WTC11 (cell line): ENCODE results near the gene ZNF608.

Experiments
- CBFB ChIP-seq: sonication (generic); formaldehyde crosslinking; IDR thresholded peaks from 2 replicates; pipeline ENCODE4 v1.8.1; 2022; ENCODE audit warnings: mild to moderate bottlenecking, low read depth, missing genetic modification reagents
- ESRRA ChIP-seq: sonication (generic); formaldehyde crosslinking; IDR thresholded peaks from 2 replicates; pipeline ENCODE4 v1.8.1; 2022; ENCODE audit warnings: mild to moderate bottlenecking, missing genetic modification reagents, borderline replicate concordance
- FOXP1 ChIP-seq: sonication (generic); formaldehyde crosslinking; IDR thresholded peaks from 2 replicates; pipeline ENCODE4 v1.8.0; 2022; ENCODE audit warnings: missing genetic modification reagents, mild to moderate bottlenecking, moderate library complexity, borderline replicate concordance
- GTF2I ChIP-seq: fragments of 250-450 bp; sonication (Bioruptor Pico); conservative IDR thresholded peaks from 2 replicates; pipeline ENCODE4 v1.4.0; 2021; ENCODE audit warnings: mild to moderate bottlenecking
- IRF2 ChIP-seq: sonication (generic); formaldehyde crosslinking; IDR thresholded peaks from 2 replicates; pipeline ENCODE4 v1.8.0; 2022; ENCODE audit warnings: low read depth, missing genetic modification reagents, borderline replicate concordance
- JUN ChIP-seq: sonication (generic); formaldehyde crosslinking; IDR thresholded peaks from 2 replicates; pipeline ENCODE4 v1.8.0; 2023; ENCODE audit warnings: mild to moderate bottlenecking, missing genetic modification reagents
- MXD4 ChIP-seq: fragments of 250-450 bp; sonication (Bioruptor Pico); IDR thresholded peaks from 2 replicates; pipeline ENCODE4 v1.8.0; 2021; ENCODE audit warnings: mild to moderate bottlenecking, moderate library complexity, borderline replicate concordance
- NR3C1 ChIP-seq: sonication (generic); formaldehyde crosslinking; conservative IDR thresholded peaks from 2 replicates; pipeline ENCODE4 v1.8.1; 2023; ENCODE audit warnings: low read depth, mild to moderate bottlenecking, missing genetic modification reagents
- TF ChIP-seq, protein P1 (sequence below): sonication (generic); formaldehyde crosslinking; IDR thresholded peaks from 2 replicates; pipeline ENCODE4 v1.8.0; 2022; ENCODE audit warnings: missing genetic modification reagents
- TF ChIP-seq, protein P2 (sequence below): fragments of 200-600 bp; IDR thresholded peaks from 2 replicates; pipeline ENCODE4 v1.8.0; 2022; ENCODE audit warnings: antibody characterized with exemption
- TF ChIP-seq, protein P3 (sequence below): sonication (generic); formaldehyde crosslinking; IDR thresholded peaks from 2 replicates; pipeline ENCODE4 v1.8.1; 2023; ENCODE audit warnings: mild to moderate bottlenecking, missing genetic modification reagents, moderate library complexity
- TF ChIP-seq, protein P4 (sequence below): sonication (generic); formaldehyde crosslinking; IDR thresholded peaks from 2 replicates; pipeline ENCODE4 v1.8.1; 2022; ENCODE audit warnings: low read depth, mild to moderate bottlenecking, moderate library complexity, missing genetic modification reagents, borderline replicate concordance
- TF ChIP-seq, protein P5 (sequence below): fragments of 250-450 bp; sonication (Bioruptor Pico); IDR thresholded peaks from 2 replicates; pipeline ENCODE4 v1.9.0; 2021; ENCODE audit warnings: mild to moderate bottlenecking

DNA sequence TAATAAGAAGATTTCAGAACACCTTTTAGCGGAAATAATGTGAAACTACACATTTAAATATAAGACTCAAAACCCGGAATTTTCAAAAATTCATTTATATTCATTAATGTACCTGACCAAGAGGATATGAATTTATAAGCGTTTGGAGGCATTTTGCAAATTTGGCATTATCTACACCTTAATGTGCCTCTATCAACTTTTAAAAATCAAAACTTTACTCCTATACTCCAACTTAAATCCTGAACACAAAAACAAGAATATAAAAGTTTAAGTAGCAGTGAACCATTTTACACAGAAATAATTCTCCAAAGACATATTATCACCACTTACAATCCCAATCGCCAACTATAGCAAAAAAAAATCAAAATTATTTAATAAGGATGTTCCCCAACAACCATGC lies 3.9 kb downstream of the ZNF608 start:
- TF ChIP-seq, protein P1, sequence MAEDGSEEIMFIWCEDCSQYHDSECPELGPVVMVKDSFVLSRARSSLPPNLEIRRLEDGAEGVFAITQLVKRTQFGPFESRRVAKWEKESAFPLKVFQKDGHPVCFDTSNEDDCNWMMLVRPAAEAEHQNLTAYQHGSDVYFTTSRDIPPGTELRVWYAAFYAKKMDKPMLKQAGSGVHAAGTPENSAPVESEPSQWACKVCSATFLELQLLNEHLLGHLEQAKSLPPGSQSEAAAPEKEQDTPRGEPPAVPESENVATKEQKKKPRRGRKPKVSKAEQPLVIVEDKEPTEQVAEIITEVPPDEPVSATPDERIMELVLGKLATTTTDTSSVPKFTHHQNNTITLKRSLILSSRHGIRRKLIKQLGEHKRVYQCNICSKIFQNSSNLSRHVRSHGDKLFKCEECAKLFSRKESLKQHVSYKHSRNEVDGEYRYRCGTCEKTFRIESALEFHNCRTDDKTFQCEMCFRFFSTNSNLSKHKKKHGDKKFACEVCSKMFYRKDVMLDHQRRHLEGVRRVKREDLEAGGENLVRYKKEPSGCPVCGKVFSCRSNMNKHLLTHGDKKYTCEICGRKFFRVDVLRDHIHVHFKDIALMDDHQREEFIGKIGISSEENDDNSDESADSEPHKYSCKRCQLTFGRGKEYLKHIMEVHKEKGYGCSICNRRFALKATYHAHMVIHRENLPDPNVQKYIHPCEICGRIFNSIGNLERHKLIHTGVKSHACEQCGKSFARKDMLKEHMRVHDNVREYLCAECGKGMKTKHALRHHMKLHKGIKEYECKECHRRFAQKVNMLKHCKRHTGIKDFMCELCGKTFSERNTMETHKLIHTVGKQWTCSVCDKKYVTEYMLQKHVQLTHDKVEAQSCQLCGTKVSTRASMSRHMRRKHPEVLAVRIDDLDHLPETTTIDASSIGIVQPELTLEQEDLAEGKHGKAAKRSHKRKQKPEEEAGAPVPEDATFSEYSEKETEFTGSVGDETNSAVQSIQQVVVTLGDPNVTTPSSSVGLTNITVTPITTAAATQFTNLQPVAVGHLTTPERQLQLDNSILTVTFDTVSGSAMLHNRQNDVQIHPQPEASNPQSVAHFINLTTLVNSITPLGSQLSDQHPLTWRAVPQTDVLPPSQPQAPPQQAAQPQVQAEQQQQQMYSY (CRISPR knock-in tag): no peak
- TF ChIP-seq, protein P2, sequence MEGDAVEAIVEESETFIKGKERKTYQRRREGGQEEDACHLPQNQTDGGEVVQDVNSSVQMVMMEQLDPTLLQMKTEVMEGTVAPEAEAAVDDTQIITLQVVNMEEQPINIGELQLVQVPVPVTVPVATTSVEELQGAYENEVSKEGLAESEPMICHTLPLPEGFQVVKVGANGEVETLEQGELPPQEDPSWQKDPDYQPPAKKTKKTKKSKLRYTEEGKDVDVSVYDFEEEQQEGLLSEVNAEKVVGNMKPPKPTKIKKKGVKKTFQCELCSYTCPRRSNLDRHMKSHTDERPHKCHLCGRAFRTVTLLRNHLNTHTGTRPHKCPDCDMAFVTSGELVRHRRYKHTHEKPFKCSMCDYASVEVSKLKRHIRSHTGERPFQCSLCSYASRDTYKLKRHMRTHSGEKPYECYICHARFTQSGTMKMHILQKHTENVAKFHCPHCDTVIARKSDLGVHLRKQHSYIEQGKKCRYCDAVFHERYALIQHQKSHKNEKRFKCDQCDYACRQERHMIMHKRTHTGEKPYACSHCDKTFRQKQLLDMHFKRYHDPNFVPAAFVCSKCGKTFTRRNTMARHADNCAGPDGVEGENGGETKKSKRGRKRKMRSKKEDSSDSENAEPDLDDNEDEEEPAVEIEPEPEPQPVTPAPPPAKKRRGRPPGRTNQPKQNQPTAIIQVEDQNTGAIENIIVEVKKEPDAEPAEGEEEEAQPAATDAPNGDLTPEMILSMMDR: no peak
- TF ChIP-seq FOXP1 (CRISPR knock-in tag) (no peak), CBFB (CRISPR knock-in tag) (no peak), JUN (CRISPR knock-in tag) (no peak), ESRRA (no peak), IRF2 (CRISPR knock-in tag) (no peak), NR3C1 (CRISPR knock-in tag) (no peak), GTF2I (CRISPR knock-in tag) (no peak), MXD4 (CRISPR knock-in tag) (no peak)
- TF ChIP-seq, protein P3, sequence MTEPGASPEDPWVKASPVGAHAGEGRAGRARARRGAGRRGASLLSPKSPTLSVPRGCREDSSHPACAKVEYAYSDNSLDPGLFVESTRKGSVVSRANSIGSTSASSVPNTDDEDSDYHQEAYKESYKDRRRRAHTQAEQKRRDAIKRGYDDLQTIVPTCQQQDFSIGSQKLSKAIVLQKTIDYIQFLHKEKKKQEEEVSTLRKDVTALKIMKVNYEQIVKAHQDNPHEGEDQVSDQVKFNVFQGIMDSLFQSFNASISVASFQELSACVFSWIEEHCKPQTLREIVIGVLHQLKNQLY (CRISPR knock-in tag): no peak
- TF ChIP-seq, protein P4, sequence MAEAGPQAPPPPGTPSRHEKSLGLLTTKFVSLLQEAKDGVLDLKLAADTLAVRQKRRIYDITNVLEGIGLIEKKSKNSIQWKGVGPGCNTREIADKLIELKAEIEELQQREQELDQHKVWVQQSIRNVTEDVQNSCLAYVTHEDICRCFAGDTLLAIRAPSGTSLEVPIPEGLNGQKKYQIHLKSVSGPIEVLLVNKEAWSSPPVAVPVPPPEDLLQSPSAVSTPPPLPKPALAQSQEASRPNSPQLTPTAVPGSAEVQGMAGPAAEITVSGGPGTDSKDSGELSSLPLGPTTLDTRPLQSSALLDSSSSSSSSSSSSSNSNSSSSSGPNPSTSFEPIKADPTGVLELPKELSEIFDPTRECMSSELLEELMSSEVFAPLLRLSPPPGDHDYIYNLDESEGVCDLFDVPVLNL (CRISPR knock-in tag): no peak
- TF ChIP-seq, protein P5, sequence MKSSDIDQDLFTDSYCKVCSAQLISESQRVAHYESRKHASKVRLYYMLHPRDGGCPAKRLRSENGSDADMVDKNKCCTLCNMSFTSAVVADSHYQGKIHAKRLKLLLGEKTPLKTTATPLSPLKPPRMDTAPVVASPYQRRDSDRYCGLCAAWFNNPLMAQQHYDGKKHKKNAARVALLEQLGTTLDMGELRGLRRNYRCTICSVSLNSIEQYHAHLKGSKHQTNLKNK (CRISPR knock-in tag): no peak
